ENCODE data around the gene SERPINB6.
A peak's percentile ranks its signal among the peaks of the same experiment; 100 is the strongest.
"Not testable (repeated sequence)": the region's sequence is repeated elsewhere in the genome, so short reads cannot be mapped to it uniquely, and the experiment has no call there.

The SERPINB6 gene

GRCh38 chr6:2953098-2953497 lies 18.3 kb downstream of the SERPINB6 start:
- no peak for DNase-seq

GRCh38 chr6:2952557-2953095 lies 18.7 kb downstream of the SERPINB6 start:
- DNase-seq, result peak; percentile 43

GRCh38 chr6:2951728-2952127 lies 19.6 kb downstream of the SERPINB6 start:
- DNase-seq, result no peak

DNA sequence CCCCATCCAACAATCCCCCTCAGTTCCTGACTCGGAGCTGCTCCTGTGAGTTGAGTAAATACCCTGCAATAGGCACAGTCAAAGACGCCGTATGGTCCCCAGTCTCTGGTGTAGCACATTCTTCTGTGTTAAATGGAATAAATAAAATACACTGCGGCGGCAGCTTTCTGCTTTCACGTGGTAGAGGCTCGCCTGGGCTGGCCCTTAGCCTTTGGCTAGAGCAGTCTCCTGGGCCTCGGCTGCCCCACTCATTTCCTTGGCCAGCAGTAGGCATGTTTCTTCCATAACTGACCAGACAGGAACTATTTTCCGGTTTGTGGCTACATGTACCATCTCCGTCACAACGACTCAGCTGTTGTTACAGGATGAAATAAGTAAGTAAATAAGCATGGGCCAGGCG lies 20.7 kb downstream of the SERPINB6 start:
- no peak for DNase-seq

DNA sequence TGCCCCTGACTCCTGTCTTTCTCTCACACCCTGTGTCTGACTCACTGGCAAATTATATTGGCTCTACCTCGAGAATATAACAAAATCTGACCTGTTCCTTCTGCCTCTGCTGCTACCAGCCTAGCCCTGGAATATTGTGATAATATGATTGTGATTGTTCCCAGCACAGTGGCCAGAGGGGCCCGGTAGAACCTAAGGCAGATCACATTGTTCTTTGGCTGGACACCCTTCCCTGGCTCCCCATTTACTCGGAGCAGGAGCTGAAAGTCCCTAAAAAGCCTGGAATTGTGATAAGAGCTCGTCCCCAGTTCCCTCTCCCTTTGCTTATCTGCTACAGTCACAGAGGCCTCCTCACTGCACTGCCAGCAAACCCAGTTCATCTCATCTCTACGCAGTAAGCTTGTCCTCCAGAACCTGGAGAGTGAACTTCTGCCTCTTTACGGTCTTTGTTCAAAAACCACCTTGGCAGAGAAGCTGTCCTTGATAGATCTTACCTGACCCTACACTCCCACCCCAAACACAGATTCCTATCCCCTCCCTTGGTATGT lies 21.8 kb downstream of the SERPINB6 start:
- DNase-seq, result no peak

GRCh38 chr6:2949121-2949520 lies 22.2 kb downstream of the SERPINB6 start:
- DNase-seq, result no peak

GRCh38 chr6:2948228-2949025 lies 22.9 kb downstream of the SERPINB6 start:
- no peak for DNase-seq

DNA sequence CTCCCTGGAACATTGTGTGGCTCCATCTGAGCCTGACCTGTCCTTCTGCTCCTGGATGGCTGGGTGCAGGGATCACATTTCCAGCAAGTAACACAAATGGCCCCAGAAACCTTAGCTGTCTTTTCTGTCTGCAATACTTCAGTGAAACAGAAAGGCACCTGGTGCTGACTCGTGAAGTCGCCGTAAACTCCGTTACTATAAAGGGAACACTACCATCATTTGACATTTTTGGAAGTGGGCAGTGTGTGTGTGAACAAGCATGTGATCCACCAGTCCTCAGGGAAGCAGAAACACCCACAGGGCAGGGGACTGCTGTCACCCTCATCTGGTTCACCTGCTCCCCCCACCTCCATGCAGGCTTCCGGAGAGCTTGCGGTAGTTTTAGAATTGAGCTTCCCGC lies 23.9 kb downstream of the SERPINB6 start:
- no peak for DNase-seq

DNA sequence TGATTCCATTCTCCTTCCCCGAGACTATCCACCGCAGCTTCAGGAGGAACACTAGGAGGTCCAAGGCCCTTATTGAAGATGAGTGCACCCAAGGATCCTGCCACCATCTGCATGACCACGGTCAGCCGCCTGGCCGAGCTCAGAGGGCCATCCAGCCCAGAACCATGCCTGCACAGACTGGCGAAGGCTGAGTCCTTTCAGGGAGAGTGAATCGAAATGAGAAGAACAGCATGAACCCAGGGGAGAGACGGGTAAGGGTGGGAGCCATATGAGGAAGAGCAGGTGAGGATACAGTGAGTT lies 26.3 kb downstream of the SERPINB6 start:
- DNase-seq, result no peak

DNA sequence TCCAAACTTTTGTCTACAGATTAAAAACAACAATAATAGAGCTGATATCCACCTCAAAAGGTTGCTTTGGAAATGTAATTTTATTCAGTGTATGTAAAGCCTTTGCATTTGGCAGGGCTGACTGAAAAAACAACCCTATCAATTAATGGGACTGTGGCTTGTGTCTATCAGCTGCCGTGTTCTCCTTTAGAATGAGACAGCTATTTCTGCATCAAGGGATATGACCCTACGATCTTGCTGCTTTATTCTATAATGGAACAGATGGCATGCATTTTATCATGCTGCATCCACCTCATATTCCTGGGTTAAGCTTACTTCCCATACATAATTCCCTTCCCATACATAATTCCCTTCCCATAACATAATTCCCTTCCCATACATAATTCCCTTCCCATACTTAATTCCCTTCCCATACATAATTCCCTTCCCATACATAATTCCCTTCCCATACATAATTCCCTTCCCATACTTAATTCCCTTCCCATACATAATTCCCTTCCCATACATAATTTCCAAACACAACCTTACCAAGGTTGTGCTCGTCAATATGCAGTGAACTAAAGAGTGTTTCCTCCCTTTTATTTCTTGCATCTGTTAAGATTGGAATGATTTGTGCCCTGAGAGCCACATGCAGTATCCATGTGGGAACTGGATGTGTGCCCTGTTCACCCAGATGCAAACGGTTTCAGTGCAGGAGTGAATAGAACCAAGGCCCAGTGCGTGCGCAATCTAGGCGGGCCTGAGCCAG lies 26.8 kb downstream of the SERPINB6 start:
- DNase-seq, result no peak

DNA sequence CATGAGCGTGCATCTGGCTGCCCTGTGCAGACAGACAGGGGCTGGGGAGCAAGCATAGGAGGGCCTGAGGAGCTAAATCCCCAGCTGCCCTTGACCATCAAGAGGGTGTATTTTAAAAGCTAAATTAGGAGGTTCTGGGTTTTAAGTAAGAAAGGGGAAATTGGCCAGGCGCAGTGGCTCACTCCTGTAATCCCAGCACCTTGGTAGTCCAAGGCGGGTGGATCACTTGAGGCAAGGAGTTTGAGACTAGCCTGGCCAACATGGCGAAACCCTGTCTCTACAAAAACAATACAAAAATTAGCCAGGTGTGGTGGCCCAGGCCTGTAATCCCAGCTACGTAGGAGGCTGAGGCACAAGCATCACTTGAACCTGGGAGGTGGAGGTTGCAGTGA lies 27.8 kb downstream of the SERPINB6 start:
- DNase-seq, result no peak

GRCh38 chr6:2942914-2943563 lies 28.3 kb downstream of the SERPINB6 start:
- no peak for DNase-seq

- not testable (repeated sequence) for DNase-seq
These were observed 29.3 kb downstream of the SERPINB6 start for GRCh38 chr6:2942116-2942515.

GRCh38 chr6:2940851-2941250 lies 30.5 kb downstream of the SERPINB6 start:
- no peak for DNase-seq

GRCh38 chr6:2940010-2940850 lies 31.1 kb downstream of the SERPINB6 start:
- DNase-seq, result peak; percentile 97

- no peak for DNase-seq
These were observed 31.9 kb downstream of the SERPINB6 start for GRCh38 chr6:2939315-2940009.

- DNase-seq, result no peak
These were observed 32.7 kb downstream of the SERPINB6 start for GRCh38 chr6:2938632-2939083.

GRCh38 chr6:2938004-2938631 lies 33.2 kb downstream of the SERPINB6 start:
- no peak for DNase-seq

- no peak for DNase-seq
These were observed 33.8 kb downstream of the SERPINB6 start for GRCh38 chr6:2937627-2938003.

DNA sequence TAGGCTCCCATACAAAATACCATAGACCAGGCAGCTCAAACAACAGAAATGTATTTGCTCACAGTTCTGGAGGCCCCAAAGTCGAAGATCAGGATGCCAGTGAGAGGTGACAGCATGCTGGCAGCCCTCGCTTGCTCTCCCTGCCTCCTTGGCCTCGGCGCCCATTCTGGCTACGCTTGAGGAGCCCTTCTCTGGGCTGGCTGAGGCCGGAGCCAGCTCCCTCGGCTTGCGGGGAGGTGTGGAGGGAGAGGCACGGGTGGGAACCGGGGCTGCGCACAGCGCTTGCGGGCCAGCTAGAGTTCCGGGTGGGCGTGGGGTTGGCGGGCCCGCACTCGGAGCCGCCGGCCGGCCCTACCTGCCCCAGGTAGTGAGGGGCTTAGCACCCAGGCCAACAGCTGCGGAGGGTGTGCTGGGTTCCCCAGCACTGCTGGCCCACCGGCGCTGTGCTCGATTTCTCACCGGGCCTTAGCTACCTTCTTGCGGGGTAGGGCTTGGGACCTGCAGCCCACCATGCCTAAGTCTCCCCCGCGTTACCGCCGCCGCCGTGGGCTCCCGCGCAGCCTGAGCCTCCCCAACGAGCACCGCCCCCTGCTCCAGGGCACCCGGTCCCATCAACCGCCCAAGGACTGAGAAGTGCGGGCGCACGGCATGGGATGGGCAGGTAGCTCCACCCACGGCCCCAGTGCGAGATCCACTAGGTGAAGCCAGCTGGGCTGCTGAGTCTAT lies 35.6 kb downstream of the SERPINB6 start:
- DNase-seq, result no peak

DNA sequence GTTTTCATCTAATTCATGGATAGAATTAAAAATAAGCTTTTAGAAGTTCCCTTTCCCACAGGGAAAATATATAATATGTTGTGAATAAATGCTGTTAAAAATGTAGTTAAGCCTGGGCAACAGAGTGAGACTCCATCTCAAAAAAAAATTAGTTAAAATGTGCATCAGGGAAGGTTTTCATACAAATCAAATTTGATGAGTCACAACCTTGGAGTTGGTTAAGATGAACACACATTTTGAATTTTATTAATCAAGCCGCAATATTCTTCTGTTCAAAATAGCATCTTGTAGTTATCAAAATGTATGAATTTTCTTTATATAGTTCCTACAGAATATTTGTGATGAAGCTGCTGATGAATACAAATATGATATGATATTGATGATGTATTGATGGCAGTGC lies 37.3 kb downstream of the SERPINB6 start:
- DNase-seq, result no peak
